ENCODE results near the gene SOX13.

GRCh38 chr1:204088596-204088995, 15.7 kb downstream of the SOX13 start:
- TF ChIP-seq CTCF (conservative IDR thresholded peaks at IDR 0.05; ENCODE audit: low read depth, low read length): no peak
- no peak for TF ChIP-seq EZH2 (IDR thresholded peaks at IDR 0.05; ENCODE audit: low read length, unreplicated experiment)

All from PC-3 (cell line).